Right ventricle myocardium inferior (tissue), 1 donor: ENCODE results near the gene ZNF391. TPM values are rescaled to one million over a fixed set of nuclear protein-coding genes. Genes with fewer than 3 reads are reported as not detected.
"Not testable (repeated sequence)": the region's sequence is repeated elsewhere in the genome, so short reads cannot be mapped to it uniquely, and the experiment has no call there.

Experiments
- ATAC-seq: fragments of 200-7000 bp; cut with Tn5 transposase; one replicate; pipeline ENCODE4 v1.9.1; 2020; ENCODE audit warnings: mild to moderate bottlenecking, moderate library complexity
- DNase-seq: peaks from one replicate; pipeline ENCODE4 v3.0.0; 2021; ENCODE audit errors: missing footprints
- intact Hi-C: fragments of 100-400 bp; cut with DNase I; formaldehyde crosslinking; loops from one replicate; pipeline ENCODE4 v1.11.0; 2022
- total RNA-seq: library from RNA; stranded (reverse); fragmentation: NEBNext Ultra II Directional; extraction: Animal tissue kit (Norgen Biotek cat#: 25700); gene quantifications from one replicate; pipeline ENCODE4 v1.2.1, GENCODE V29; 2021
- donor health status: DM: no; HTN: yes; CAD: no; lungs with severe emphysema.

The ZNF391 gene
- total RNA-seq, 1 donor from 2014 or later = 0.89 TPM

GRCh38 chr6:27414996-27415395 is 26.4 kb downstream of the ZNF391 start:
- no peak for DNase-seq
- intact Hi-C loops = no loop called here
- ATAC-seq = no peak

- DNase-seq = no peak
- intact Hi-C loops = no loop called here
- no peak for ATAC-seq
Observed at GRCh38 chr6:27415898-27416297, 27.3 kb downstream of the ZNF391 start.

- intact Hi-C loops = no loop called here
- DNase-seq (no peak), ATAC-seq (no peak)
Observed at GRCh38 chr6:27419363-27419762, 30.8 kb downstream of the ZNF391 start.

- DNase-seq (no peak), ATAC-seq (peak; percentile 31)
Observed at GRCh38 chr6:27422651-27423332, 34.2 kb downstream of the ZNF391 start.

GRCh38 chr6:27424851-27425250 is 36.3 kb downstream of the ZNF391 start:
- DNase-seq, ATAC-seq, intact Hi-C loops: not testable (repeated sequence)

More at GRCh38 chr6:27422651-27423332, 34.2 kb downstream of the ZNF391 start:
- intact Hi-C loops = no loop called here

GRCh38 chr6:27426045-27426620 is 37.6 kb downstream of the ZNF391 start:
- no peak for ATAC-seq

GRCh38 chr6:27428502-27428901 is 39.9 kb downstream of the ZNF391 start:
- ATAC-seq (no peak), DNase-seq (no peak)

More at GRCh38 chr6:27426045-27426620, 37.6 kb downstream of the ZNF391 start:
- no peak for DNase-seq
- intact Hi-C loops = no loop called here

GRCh38 chr6:27428966-27429365 is 40.4 kb downstream of the ZNF391 start:
- DNase-seq (no peak), ATAC-seq (no peak)

More at GRCh38 chr6:27428502-27428901, 39.9 kb downstream of the ZNF391 start:
- intact Hi-C loops = no loop called here

GRCh38 chr6:27433714-27434113 is 45.2 kb downstream of the ZNF391 start:
- ATAC-seq (no peak), DNase-seq (no peak)

More at GRCh38 chr6:27428966-27429365, 40.4 kb downstream of the ZNF391 start:
- intact Hi-C loops = no loop called here

GRCh38 chr6:27439371-27439770 is 50.8 kb downstream of the ZNF391 start:
- ATAC-seq = no peak
- intact Hi-C loops = no loop called here
- DNase-seq = no peak

More at GRCh38 chr6:27433714-27434113, 45.2 kb downstream of the ZNF391 start:
- intact Hi-C loops = no loop called here

GRCh38 chr6:27441001-27441400 is 52.4 kb downstream of the ZNF391 start:
- ATAC-seq (no peak), DNase-seq (no peak)
- intact Hi-C loops = no loop called here

- ATAC-seq = no peak
- no peak for DNase-seq
- intact Hi-C loops = no loop called here
Observed at GRCh38 chr6:27442932-27443331, 54.4 kb downstream of the ZNF391 start.

- DNase-seq (no peak), ATAC-seq (no peak)
- intact Hi-C loops = no loop called here
Observed at GRCh38 chr6:27448456-27448855, 59.9 kb downstream of the ZNF391 start.

GRCh38 chr6:27451660-27452390 is 63.3 kb downstream of the ZNF391 start:
- intact Hi-C loops = no loop called here
- ATAC-seq = no peak
- no peak for DNase-seq

- ATAC-seq (no peak), DNase-seq (no peak)
- intact Hi-C loops = no loop called here
Observed at GRCh38 chr6:27452496-27452897, 63.9 kb downstream of the ZNF391 start.

Other genes starting within 250 kb of the ZNF391 start
- 0.16 TPM for gene PRSS16, start 141.1 kb upstream of the ZNF391 start, total RNA-seq
- gene POM121L2, start 76.5 kb upstream of the ZNF391 start, total RNA-seq = not detected
- gene ZNF184, start 84.3 kb downstream of the ZNF391 start, total RNA-seq = 4.2 TPM